GM12878 (cell line): ENCODE results near the gene RASGRP2. TPM values are rescaled to one million over a fixed set of nuclear protein-coding genes. Genes with fewer than 3 reads are reported as not detected.

Source experiments
- ATAC-seq: fragments of 200-7000 bp; cut with Tn5 transposase; 3 replicates; pipeline ENCODE4 v1.9.1; 2020; ENCODE audit warnings: mild to moderate bottlenecking, moderate library complexity
- BruUV-seq: library from RNA; stranded (reverse); fragments of 400-500 nt; replicated peaks from 2 replicates; lab custom pipeline; 2021; lab: Mats Ljungman, UMichigan
- CTCF ChIA-PET: fragments of 300-600 bp; sonication (Branson Sonifier 250); formaldehyde crosslinking; extraction: SDS; loops from one replicate; lab custom pipeline; 2021; ENCODE audit warnings: inconsistent platforms; lab: Yijun Ruan, JAX
- POLR2A ChIA-PET: fragments of 350-600 bp; formaldehyde crosslinking; extraction: SDS; loops from one replicate; lab custom pipeline; 2021; ENCODE audit warnings: inconsistent platforms; lab: Charles Lee
- RAD21 ChIA-PET: fragments of 300-600 bp; sonication (Branson Sonifier 250); formaldehyde crosslinking; loops from one replicate; lab custom pipeline; 2023; ENCODE audit warnings: antibody characterized with exemption; ENCODE audit not compliant: unreplicated experiment; lab: Charles Lee
- SMC1A ChIA-PET: fragments of 300-600 bp; sonication (Branson Sonifier 250); formaldehyde crosslinking; loops from one replicate; lab custom pipeline; 2023; ENCODE audit not compliant: unreplicated experiment, uncharacterized antibody; lab: Charles Lee
- DNase-seq: peaks from one replicate; pipeline ENCODE4 v3.0.0-alpha.2; 2011; ENCODE audit warnings: low read depth, low spot score
- FAIRE-seq: peaks from 3 replicates; lab custom pipeline; 2011; peaks lifted over from hg19 to GRCh38; lab: Jason Lieb, UNC
- H2AFZ ChIP-seq: 2 replicates; pipeline ENCODE4 v1.6.0; 2011; ENCODE audit warnings: low read depth, low read length, control low read depth; ENCODE audit not compliant: control insufficient read depth
- H3K27ac ChIP-seq: 2 replicates; pipeline ENCODE4 v1.5.1; 2011; ENCODE audit warnings: control low read depth; ENCODE audit not compliant: control insufficient read depth, insufficient read depth
- H3K27me3 ChIP-seq, 2 experiments: replicated peaks in 1 of 2; 2 replicates each; pipeline versions ENCODE4 v1.6.0 to v1.6.1; 2011; ENCODE audit warnings: low read length in 1 of 2; ENCODE audit not compliant: control insufficient read depth in 2 of 2, insufficient read depth in 2 of 2
- H3K36me3 ChIP-seq, 2 experiments: 2 replicates each; pipeline ENCODE4 v1.5.1; 2011; ENCODE audit warnings: low read length in 1 of 2; ENCODE audit not compliant: control insufficient read depth in 2 of 2, insufficient read depth in 2 of 2
- H3K4me1 ChIP-seq: 2 replicates; pipeline ENCODE4 v1.6.1; 2011; ENCODE audit warnings: mild to moderate bottlenecking, low read length, moderate library complexity, mixed read lengths; ENCODE audit not compliant: control insufficient read depth, insufficient read depth
- H3K4me2 ChIP-seq: 2 replicates; pipeline ENCODE4 v1.6.0; 2011; ENCODE audit warnings: control low read depth; ENCODE audit not compliant: control insufficient read depth, insufficient read depth
- H3K4me3 ChIP-seq: fragments of 200-600 bp; sonication (generic); 2 replicates; pipeline ENCODE4 v1.5.1; 2016
- H3K79me2 ChIP-seq: 2 replicates; pipeline ENCODE4 v1.6.0; 2011; ENCODE audit warnings: low read length; ENCODE audit not compliant: control insufficient read depth, insufficient read depth
- H3K9ac ChIP-seq: 2 replicates; pipeline ENCODE4 v1.8.0; 2011; ENCODE audit warnings: low read length, control low read depth, mixed read lengths; ENCODE audit not compliant: control insufficient read depth, insufficient read depth
- H3K9me3 ChIP-seq: replicated peaks from 3 replicates; pipeline ENCODE4 v1.5.1; 2011; ENCODE audit warnings: mild to moderate bottlenecking, low read length; ENCODE audit not compliant: control insufficient read depth, insufficient read depth
- H4K20me1 ChIP-seq: 2 replicates; pipeline ENCODE4 v1.6.0; 2011; ENCODE audit not compliant: control insufficient read depth, insufficient read depth
- CEBPB ChIP-seq, 2 experiments: fragments of 150-350 bp in 1 of 2; IDR thresholded peaks; 2 replicates each; pipeline ENCODE4 v1.6.1; 2012 to 2014; ENCODE audit warnings: low read depth in 2 of 2, low read length in 2 of 2, borderline replicate concordance in 1 of 2, inconsistent platforms in 1 of 2
- GABPA ChIP-seq: IDR thresholded peaks from 2 replicates; pipeline ENCODE4 v1.6.1; 2014; ENCODE audit warnings: antibody characterized with exemption, low read depth, mild to moderate bottlenecking, inconsistent platforms
- HCFC1 ChIP-seq: fragments of 150-350 bp; IDR thresholded peaks from 2 replicates; pipeline ENCODE4 v1.6.1; 2014; ENCODE audit warnings: low read length
- HDAC6 ChIP-seq: fragments of 200-600 bp; sonication (generic); IDR thresholded peaks from one replicate; pipeline ENCODE4 v1.8.0; 2017; ENCODE audit warnings: antibody characterized with exemption; ENCODE audit not compliant: unreplicated experiment
- IKZF1 ChIP-seq: fragments of 450-650 bp; conservative IDR thresholded peaks from 2 replicates; pipeline ENCODE4 v1.6.1; 2017; ENCODE audit warnings: antibody characterized with exemption, mild to moderate bottlenecking
- IKZF2 ChIP-seq, 2 experiments: fragments of 450-650 bp; IDR thresholded peaks; 2 replicates each; pipeline ENCODE4 v1.6.1; 2017; ENCODE audit warnings: mild to moderate bottlenecking in 2 of 2, moderate library complexity in 2 of 2
- MEF2A ChIP-seq: IDR thresholded peaks from 2 replicates; pipeline ENCODE4 v1.6.1; 2011; ENCODE audit warnings: low read depth, mild to moderate bottlenecking, low read length, moderate library complexity; ENCODE audit not compliant: insufficient read depth
- MYB ChIP-seq: fragments of 150-350 bp; IDR thresholded peaks from 2 replicates; pipeline ENCODE4 v1.6.1; 2014; ENCODE audit warnings: mild to moderate bottlenecking, low read depth, low read length, borderline replicate concordance
- NFYB ChIP-seq: IDR thresholded peaks from 2 replicates; pipeline ENCODE4 v1.6.1; 2011; ENCODE audit warnings: low read depth, mild to moderate bottlenecking, low read length, improper control_type of control experiment, moderate library complexity; ENCODE audit not compliant: insufficient read depth
- NR2C1 ChIP-seq: fragments of 450-650 bp; IDR thresholded peaks from 2 replicates; pipeline ENCODE4 v1.6.1; 2017; ENCODE audit warnings: antibody characterized with exemption, mild to moderate bottlenecking, moderate library complexity
- POU2F2 ChIP-seq: IDR thresholded peaks from 3 replicates; pipeline ENCODE4 v1.6.1; 2011; ENCODE audit warnings: low read depth, mild to moderate bottlenecking, low read length, borderline replicate concordance
- SIX5 ChIP-seq: IDR thresholded peaks from 2 replicates; pipeline ENCODE4 v1.6.1; 2011; ENCODE audit warnings: mild to moderate bottlenecking, low read depth, low read length, moderate library complexity; ENCODE audit not compliant: severe bottlenecking
- SMC3 ChIP-seq: IDR thresholded peaks from 2 replicates; pipeline ENCODE4 v1.6.1; 2011; ENCODE audit warnings: low read length, improper control_type of control experiment, borderline replicate concordance
- SREBF1 ChIP-seq: IDR thresholded peaks from 2 replicates; pipeline ENCODE4 v1.6.1; 2012; ENCODE audit warnings: mild to moderate bottlenecking, low read length
- YY1 ChIP-seq: IDR thresholded peaks from 2 replicates; pipeline ENCODE4 v1.6.1; 2011; ENCODE audit warnings: low read depth, mild to moderate bottlenecking, low read length
- ZNF207 ChIP-seq: fragments of 450-650 bp; IDR thresholded peaks from 2 replicates; pipeline ENCODE4 v1.6.1; 2014; ENCODE audit warnings: antibody characterized with exemption, mild to moderate bottlenecking, borderline replicate concordance
- WGBS: methylation state at CpG from one replicate; pipeline ENCODE4 v1.1.6; 2016; ENCODE audit warnings: low lambda C conversion rate; ENCODE audit not compliant: insufficient replicate concordance, insufficient coverage; ENCODE audit errors: missing lambda C conversion rate; 5-methylcytosine and 5-hydroxymethylcytosine counted together
- in situ Hi-C: fragments of 300-500 bp; cut with MboI; formaldehyde crosslinking; loops from 9 replicates; pipeline ENCODE4 v1.14.3; 2018; ENCODE audit warnings: mixed read lengths
- intact Hi-C: fragments of 100-400 bp; cut with micrococcal nuclease; formaldehyde crosslinking; loops from one replicate; pipeline ENCODE4 v1.14.2; 2022; ENCODE audit not compliant: unreplicated experiment
- polyA plus RNA-seq, 11 experiments: library from polyadenylated mRNA; depleted of rRNA in 4 of 11; unstranded in 6 of 11; stranded (reverse) in 5 of 11; fragments of >200 nt; fragmentation: Nextera tagmentation in 4 of 11; fragmentation: Illumina TruSeq in 1 of 11; extraction: Ambion mirVana in 4 of 11; extraction: Trizol in 1 of 11; gene quantifications; 1 replicate in 1 of 11; 2 replicates in 10 of 11; pipeline versions ENCODE4 v1.2.1 to v1.2.3, GENCODE V29; 2011 to 2016; ENCODE audit warnings: inconsistent platforms in 2 of 11, missing spikeins in 2 of 11, low read depth in 1 of 11
- total RNA-seq, 4 experiments: library from RNA; depleted of rRNA in 3 of 4; stranded (reverse); fragments of >200 nt in 3 of 4; fragmentation: Illumina TruSeq in 1 of 4; extraction: Trizol in 1 of 4; gene quantifications; 2 replicates each; pipeline versions ENCODE4 v1.2.1 to v1.2.3, GENCODE V29; 2013 to 2021
- TF ChIP-seq, protein P1 (sequence below), 3 experiments: IDR thresholded peaks in 2 of 3; conservative IDR thresholded peaks in 1 of 3; 2 replicates each; pipeline ENCODE4 v1.5.1; 2011; ENCODE audit warnings: low read depth in 3 of 3, low read length in 3 of 3, mild to moderate bottlenecking in 3 of 3, control low read depth in 2 of 3, moderate library complexity in 2 of 3, inconsistent platforms in 1 of 3, mixed read lengths in 1 of 3; ENCODE audit not compliant: control insufficient read depth in 2 of 3, insufficient read depth in 1 of 3; ENCODE audit errors: extremely low read depth in 1 of 3
- TF ChIP-seq, protein P2 (sequence below): fragments of 450-650 bp; IDR thresholded peaks from 2 replicates; pipeline ENCODE4 v1.6.1; 2017; ENCODE audit warnings: mild to moderate bottlenecking

Gene RASGRP2
- total and polyA plus RNA-seq, 10 of the 15 experiments (the other 5 are each of a cell fraction or from before 2014, with no cell fraction given), result 0.26 to 9.0 (median 5.4) TPM

DNA sequence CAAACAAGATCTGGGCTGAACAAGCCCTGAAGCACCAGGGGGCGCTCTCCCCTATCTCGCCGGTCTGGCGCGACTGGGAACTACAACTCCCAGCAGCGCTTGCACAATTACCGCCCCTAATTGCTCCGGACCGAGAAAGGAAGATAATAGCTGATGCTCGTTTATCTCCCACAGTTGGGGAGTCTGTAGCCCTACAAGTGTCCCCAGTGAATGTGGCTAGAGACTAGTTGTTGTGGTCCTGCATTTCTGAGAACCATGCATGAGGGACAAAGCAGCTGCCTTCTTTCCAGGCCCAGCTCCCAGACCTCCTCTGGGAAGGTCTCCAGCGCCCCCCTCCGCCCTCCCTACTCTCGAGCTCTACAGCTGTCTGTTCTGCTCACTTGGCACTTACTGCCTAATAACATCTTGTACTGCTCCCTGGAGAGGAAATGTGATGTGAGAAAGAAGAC lies 55.4 kb downstream of the RASGRP2 start:
- FAIRE-seq (peak; percentile 96), DNase-seq (peak; percentile 46), ATAC-seq (peak; percentile 99)
- Histone ChIP-seq H3K36me3 (no peaks in the 10 kb centered on the region), H3K9me3 (no peaks in the 10 kb centered on the region), H3K4me1 (0 out of 2 replicates have a peak, but pooled peaks cover 3% of the 10 kb centered on the region), H3K27ac (no peak overlapping the region), H3K9ac (no peak overlapping the region), H2AFZ (peak overlapping the region; percentile 86), H3K79me2 (no peaks in the 10 kb centered on the region), H3K4me2 (peak overlapping the region; percentile 75), H3K27me3 (no peaks in the 10 kb centered on the region; a peak in 1 of 4 replicates), H4K20me1 (no peaks in the 10 kb centered on the region), H3K4me3 (no peak overlapping the region; the same call in 1 of the 2 replicates)
- ChIA-PET POLR2A (interaction anchor here (0.7 to 0.9 kb wide), 2 partner anchors 15 to 38 kb away, joined by 3 read pairs; no protein-coding TSS in a partner anchor), CTCF (interaction anchor here (0.6 to 5.6 kb wide), 59 partner anchors 9 to 641 kb away, joined by 3 to 128 read pairs (median 4); partner anchors contain the start of genes CDC42BPG, NRXN2, PRDX5 and RASGRP2), RAD21 (interaction anchor here (0.6 to 3.1 kb wide), 36 partner anchors 8 to 431 kb away, joined by 3 to 45 read pairs (median 4); partner anchors contain the start of genes CDC42BPG, MAP4K2, PRDX5 and RASGRP2), SMC1A (interaction anchor here (0.7 to 2.5 kb wide), 22 partner anchors 9 to 115 kb away, joined by 3 to 40 read pairs (median 4); partner anchors contain the start of gene RASGRP2)
- WGBS, result under 1% methylated on average over 13 of the region's 13 CpGs
- BruUV-seq, result no TSS peak
- in situ Hi-C loops, result loop anchor here (5.0 kb wide), 1 partner anchor 49 kb away; no protein-coding TSS in a partner anchor
- intact Hi-C loops, result loop anchor here (1.0 to 2.0 kb wide), 3 partner anchors 34 to 55 kb away; partner anchors contain the start of gene NRXN2
- TF ChIP-seq MYB (no peak), SIX5 (peak; percentile 92), IKZF2 (IDR thresholded peaks at IDR 0.05) (peak; percentile 20 to 34; a peak in 2 of 4 replicates), HCFC1 (peak; percentile 95), SMC3 (peak; percentile 75; the same call in 1 of the 2 replicates), NR2C1 (peak; percentile 55), NFYB (no peak), YY1 (peak; percentile 86), POU2F2 (peak; percentile 78; the same call in 1 of the 3 replicates), GABPA (no peak), HDAC6 (no peak), SREBF1 (peak; percentile 58; the same call in 1 of the 2 replicates), ZNF207 (peak; percentile 56; the same call in 1 of the 2 replicates), CEBPB (IDR thresholded peaks at IDR 0.05; ENCODE audit: borderline replicate concordance in 1 of 2, low read depth in 2 of 2, low read length in 2 of 2) (0 out of 4 replicates have a peak, but pooled peaks of 1 of the 2 experiments have one; percentile 31), MEF2A (no peak), IKZF1 (peak; percentile 85)
- TF ChIP-seq, protein P1, sequence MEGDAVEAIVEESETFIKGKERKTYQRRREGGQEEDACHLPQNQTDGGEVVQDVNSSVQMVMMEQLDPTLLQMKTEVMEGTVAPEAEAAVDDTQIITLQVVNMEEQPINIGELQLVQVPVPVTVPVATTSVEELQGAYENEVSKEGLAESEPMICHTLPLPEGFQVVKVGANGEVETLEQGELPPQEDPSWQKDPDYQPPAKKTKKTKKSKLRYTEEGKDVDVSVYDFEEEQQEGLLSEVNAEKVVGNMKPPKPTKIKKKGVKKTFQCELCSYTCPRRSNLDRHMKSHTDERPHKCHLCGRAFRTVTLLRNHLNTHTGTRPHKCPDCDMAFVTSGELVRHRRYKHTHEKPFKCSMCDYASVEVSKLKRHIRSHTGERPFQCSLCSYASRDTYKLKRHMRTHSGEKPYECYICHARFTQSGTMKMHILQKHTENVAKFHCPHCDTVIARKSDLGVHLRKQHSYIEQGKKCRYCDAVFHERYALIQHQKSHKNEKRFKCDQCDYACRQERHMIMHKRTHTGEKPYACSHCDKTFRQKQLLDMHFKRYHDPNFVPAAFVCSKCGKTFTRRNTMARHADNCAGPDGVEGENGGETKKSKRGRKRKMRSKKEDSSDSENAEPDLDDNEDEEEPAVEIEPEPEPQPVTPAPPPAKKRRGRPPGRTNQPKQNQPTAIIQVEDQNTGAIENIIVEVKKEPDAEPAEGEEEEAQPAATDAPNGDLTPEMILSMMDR (IDR thresholded peaks at IDR 0.05 in 2 of 3, conservative IDR thresholded peaks at IDR 0.05 in 1 of 3; ENCODE audit: control insufficient read depth in 2 of 3, extremely low read depth in 1 of 3, insufficient read depth in 1 of 3, low read depth in 3 of 3, low read length in 3 of 3), result peak; percentile 83 to 92 (median 92)
- TF ChIP-seq, protein P2, sequence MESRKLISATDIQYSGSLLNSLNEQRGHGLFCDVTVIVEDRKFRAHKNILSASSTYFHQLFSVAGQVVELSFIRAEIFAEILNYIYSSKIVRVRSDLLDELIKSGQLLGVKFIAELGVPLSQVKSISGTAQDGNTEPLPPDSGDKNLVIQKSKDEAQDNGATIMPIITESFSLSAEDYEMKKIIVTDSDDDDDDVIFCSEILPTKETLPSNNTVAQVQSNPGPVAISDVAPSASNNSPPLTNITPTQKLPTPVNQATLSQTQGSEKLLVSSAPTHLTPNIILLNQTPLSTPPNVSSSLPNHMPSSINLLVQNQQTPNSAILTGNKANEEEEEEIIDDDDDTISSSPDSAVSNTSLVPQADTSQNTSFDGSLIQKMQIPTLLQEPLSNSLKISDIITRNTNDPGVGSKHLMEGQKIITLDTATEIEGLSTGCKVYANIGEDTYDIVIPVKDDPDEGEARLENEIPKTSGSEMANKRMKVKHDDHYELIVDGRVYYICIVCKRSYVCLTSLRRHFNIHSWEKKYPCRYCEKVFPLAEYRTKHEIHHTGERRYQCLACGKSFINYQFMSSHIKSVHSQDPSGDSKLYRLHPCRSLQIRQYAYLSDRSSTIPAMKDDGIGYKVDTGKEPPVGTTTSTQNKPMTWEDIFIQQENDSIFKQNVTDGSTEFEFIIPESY, result 0 out of 2 replicates have a peak, but pooled peaks have one; percentile 13
